ENCODE results near the gene EPHB3. TPM values are rescaled to one million over a fixed set of nuclear protein-coding genes. Genes with fewer than 3 reads are reported as not detected.

EPHB3 gene
- total RNA-seq, 1 donor from 2014 or later, result 7.8 TPM

DNA sequence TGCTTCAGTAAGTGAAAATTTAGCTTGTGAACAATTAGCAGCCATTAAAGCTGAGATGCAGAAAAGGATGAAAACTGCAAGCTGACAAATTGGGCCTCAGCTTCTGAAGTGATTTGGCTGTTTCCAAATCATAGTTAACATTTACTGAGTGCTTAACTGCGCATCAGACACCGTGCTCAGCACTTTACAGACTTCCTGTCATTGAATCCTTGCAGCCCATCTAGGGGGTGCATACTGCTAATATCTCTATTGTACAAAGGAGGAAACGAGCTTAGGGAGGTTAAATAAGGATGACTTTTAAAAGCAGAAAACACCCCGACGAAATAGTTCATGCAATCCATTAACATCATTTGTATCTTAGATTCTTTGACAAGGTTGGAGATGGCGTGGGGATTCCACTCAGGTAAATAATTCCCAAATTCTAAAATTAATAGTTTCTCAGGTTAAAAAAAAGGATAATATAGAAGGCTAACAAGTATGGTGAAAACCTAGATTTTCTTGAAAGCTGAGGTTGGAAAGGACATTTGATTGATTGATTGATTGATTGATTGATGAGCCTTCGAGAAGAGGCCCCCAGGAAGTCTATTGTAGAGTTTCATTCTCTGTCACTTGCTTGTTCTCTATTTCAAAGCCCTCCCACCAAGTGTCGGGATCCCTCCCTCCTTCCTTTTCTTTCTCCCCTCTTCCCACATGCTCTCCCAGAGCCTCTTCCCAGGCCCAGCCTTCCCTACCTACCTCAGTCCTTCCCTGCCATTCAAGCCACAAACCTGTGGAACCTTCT lies 23.5 kb upstream of the EPHB3 start:
- intact Hi-C loops (cut with DNase I), result no loop called here
- no peaks in the 10 kb centered on the region for H3K36me3 ChIP-seq
- H3K27ac ChIP-seq, result no peak overlapping the region
- no peaks in the 10 kb centered on the region for H3K4me1 ChIP-seq
- no peaks in the 10 kb centered on the region for H3K9me3 ChIP-seq
- DNase-seq (no peak), ATAC-seq (no peak)
- peaks cover 34% of the 10 kb centered on the region for H3K27me3 ChIP-seq
- no peak overlapping the region for H3K4me3 ChIP-seq
- TF ChIP-seq, protein P1, sequence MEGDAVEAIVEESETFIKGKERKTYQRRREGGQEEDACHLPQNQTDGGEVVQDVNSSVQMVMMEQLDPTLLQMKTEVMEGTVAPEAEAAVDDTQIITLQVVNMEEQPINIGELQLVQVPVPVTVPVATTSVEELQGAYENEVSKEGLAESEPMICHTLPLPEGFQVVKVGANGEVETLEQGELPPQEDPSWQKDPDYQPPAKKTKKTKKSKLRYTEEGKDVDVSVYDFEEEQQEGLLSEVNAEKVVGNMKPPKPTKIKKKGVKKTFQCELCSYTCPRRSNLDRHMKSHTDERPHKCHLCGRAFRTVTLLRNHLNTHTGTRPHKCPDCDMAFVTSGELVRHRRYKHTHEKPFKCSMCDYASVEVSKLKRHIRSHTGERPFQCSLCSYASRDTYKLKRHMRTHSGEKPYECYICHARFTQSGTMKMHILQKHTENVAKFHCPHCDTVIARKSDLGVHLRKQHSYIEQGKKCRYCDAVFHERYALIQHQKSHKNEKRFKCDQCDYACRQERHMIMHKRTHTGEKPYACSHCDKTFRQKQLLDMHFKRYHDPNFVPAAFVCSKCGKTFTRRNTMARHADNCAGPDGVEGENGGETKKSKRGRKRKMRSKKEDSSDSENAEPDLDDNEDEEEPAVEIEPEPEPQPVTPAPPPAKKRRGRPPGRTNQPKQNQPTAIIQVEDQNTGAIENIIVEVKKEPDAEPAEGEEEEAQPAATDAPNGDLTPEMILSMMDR (IDR thresholded peaks at IDR 0.05), result no peak

DNA sequence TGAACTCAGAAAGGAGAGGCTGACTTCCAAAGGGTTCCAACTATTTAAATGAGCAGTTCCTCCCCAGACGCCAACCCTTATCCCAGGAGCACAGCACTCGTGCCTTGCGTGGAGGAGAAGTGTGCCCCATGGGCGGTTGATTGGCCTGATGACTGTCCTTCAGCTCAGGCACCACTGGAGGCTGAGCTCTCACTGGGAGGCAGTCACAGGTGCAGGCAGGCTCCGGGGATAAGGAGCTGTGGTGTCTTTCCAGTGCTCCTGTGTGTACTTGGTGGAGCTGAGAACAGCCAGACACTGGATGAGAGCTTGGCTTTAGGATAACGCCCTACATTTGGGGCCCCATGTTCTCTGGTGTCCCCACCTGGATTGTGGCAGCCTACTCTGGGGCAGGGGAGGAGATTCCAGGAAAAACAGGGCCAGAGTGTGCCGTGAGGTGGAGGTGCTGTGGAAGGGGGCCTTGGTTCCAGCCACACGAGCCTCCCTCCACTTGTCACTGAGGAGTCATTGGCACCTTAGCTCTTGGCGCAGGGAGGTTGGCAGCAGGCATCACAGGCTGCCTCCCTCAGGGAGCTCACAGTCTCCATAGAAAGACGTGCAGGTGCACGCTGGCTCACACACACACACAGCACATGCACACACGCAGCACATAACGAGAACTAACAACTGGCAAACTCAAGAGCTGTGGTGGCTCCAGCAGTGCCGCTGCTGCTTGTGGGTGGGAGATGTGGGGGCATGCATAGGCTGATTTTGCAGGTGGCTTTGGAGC lies 22.7 kb upstream of the EPHB3 start:
- Histone ChIP-seq H3K4me3 (no peak overlapping the region), H3K27me3 (peaks cover 29% of the 10 kb centered on the region), H3K4me1 (peaks cover 2% of the 10 kb centered on the region), H3K9me3 (no peaks in the 10 kb centered on the region), H3K27ac (no peak overlapping the region), H3K36me3 (no peaks in the 10 kb centered on the region)
- TF ChIP-seq, protein P1 (IDR thresholded peaks at IDR 0.05), result no peak
- DNase-seq (no peak), ATAC-seq (no peak)
- intact Hi-C loops (cut with DNase I), result no loop called here

DNA sequence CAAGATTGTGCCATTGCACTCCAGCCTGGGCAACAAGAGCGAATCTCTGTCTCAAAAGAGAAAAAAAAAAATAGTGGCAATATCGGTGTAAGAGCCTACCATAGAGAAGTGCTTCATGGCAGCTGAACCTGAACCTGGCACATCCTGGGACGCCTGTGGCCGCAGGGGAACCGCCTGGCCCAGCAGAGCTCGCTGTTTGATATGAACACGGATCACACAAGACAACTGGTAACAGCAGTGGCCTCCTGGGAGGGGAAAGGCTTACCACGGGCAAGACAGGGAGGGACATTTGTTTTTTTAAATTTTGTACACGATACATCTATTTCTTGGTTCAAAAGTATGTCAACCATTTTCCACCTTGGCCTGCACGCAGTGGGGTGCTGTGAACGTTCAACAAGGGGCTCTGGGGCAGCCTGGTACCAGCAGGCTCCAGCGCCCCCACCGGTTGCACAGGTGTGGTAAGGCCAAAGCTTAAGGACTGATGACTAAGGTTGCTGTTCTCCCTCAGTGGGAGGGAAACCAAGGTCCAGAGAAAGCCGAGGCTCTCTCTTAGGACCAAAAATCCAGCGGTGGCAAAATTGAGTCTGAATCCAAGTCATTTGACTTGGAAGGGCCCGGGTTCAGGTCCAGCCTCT lies 21.7 kb upstream of the EPHB3 start:
- DNase-seq (no peak), ATAC-seq (no peak)
- Histone ChIP-seq H3K4me1 (peaks cover 6% of the 10 kb centered on the region), H3K27ac (no peak overlapping the region), H3K27me3 (peaks cover 29% of the 10 kb centered on the region), H3K36me3 (no peaks in the 10 kb centered on the region), H3K4me3 (no peak overlapping the region), H3K9me3 (no peaks in the 10 kb centered on the region)
- TF ChIP-seq, protein P1 (IDR thresholded peaks at IDR 0.05), result no peak
- intact Hi-C loops (cut with DNase I), result no loop called here

DNA sequence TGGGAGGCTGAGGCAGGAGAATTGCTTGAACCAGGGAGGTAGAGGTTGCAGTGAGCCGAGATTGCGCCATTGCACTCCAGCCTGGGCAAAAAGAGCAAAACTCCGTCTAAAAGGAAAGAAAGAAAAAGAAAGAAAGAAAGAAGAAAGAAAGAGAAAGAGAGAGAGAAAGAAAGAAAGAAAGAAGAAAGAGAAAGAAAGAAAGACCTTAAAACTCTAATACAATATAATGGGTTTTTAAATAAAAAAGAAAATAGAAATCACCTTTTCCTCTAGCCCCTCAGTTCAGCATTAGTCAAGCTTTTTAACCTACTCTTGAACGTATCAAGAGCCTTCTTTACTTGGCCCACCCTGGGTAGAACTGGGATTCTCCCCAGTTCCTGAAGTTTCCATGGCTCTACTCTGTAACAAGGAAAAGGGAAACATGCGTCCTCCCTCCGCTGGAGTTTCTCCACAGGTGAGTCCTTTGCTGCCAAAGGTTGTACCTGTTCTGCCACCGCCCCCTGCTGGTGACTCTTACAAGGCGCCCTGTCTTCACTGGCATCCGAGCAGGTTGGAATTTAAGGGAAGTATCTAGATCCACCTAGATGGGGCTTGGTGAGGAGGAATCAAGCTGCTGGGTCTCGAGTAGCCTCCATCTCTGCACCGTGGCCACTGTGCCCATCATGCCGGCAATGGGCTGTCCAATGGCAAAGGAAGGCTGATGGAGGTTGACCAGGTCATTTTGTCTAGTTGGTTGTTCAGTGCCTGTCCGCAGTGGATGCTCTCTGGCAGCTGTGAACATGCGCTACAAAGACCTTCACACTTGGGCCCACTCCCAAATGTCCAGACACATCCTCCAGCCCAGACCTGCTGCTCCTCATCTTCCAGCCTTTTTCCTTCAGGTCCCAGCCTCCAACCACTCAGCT lies 20.6 kb upstream of the EPHB3 start:
- peak; percentile 86 for ATAC-seq
- no peak overlapping the region for H3K27ac ChIP-seq
- DNase-seq, result peak; percentile 89
- H3K36me3 ChIP-seq, result no peaks in the 10 kb centered on the region
- no peak overlapping the region for H3K4me3 ChIP-seq
- H3K4me1 ChIP-seq, result peaks cover 6% of the 10 kb centered on the region
- intact Hi-C loops (cut with DNase I), result no loop called here
- H3K27me3 ChIP-seq, result peaks cover 32% of the 10 kb centered on the region
- H3K9me3 ChIP-seq, result no peaks in the 10 kb centered on the region
- TF ChIP-seq, protein P1 (IDR thresholded peaks at IDR 0.05), result peak; percentile 80
